ENCODE data around the gene RBFOX1.

- no peak for TF ChIP-seq POLR2AphosphoS5 (IDR thresholded peaks at IDR 0.05; ENCODE audit: borderline replicate concordance, low read depth, low read length)
- TF ChIP-seq EZH2 (IDR thresholded peaks at IDR 0.05), result no peak
These were observed 314.3 kb downstream of the RBFOX1 start for GRCh38 chr16:7646821-7647500.
